HCT116 (cell line): ENCODE data around the gene UQCR11. TPM values are rescaled to one million over a fixed set of nuclear protein-coding genes. Genes with fewer than 3 reads are reported as not detected.
A peak's percentile ranks its signal among the peaks of the same experiment; 100 is the strongest.

ENCODE experiments used
- ATAC-seq: fragments of 200-7000 bp; cut with Tn5 transposase; 2 replicates; pipeline ENCODE4 v1.9.1; 2020; ENCODE audit warnings: mild to moderate bottlenecking, moderate library complexity
- BruUV-seq: library from RNA; stranded (reverse); fragments of 400-500 nt; replicated peaks from 2 replicates; lab custom pipeline; 2021; lab: Mats Ljungman, UMichigan
- CTCF ChIA-PET: fragments of 300-600 bp; sonication (Branson Sonifier 250); formaldehyde crosslinking; loops from one replicate; lab custom pipeline; 2021; ENCODE audit warnings: antibody characterized with exemption; lab: Charles Lee
- POLR2A ChIA-PET: fragments of 300-600, 350-600 bp; sonication (Branson Sonifier 250); formaldehyde crosslinking; loops from one replicate; lab custom pipeline; 2021; ENCODE audit warnings: antibody characterized with exemption; lab: Charles Lee
- RAD21 ChIA-PET, 2 experiments: fragments of 300-600 bp; sonication (Branson Sonifier 250); formaldehyde crosslinking; loops; one replicate each; lab custom pipeline; 2023; ENCODE audit warnings: low total read pairs in 2 of 2; ENCODE audit not compliant: uncharacterized antibody in 2 of 2, unreplicated experiment in 2 of 2, low non-redundant PET in 1 of 2; lab: Charles Lee
- DNase-seq: peaks from one replicate; pipeline ENCODE4 v3.0.0-alpha.2; 2010; ENCODE audit warnings: low read depth, low spot score
- H2AFZ ChIP-seq: fragments of 200-600 bp; shearing (Covaris generic), sonication (generic); 2 replicates; pipeline ENCODE4 v1.6.1; 2017; ENCODE audit warnings: low read depth, mixed run types, mixed read lengths, antibody characterized with exemption, low read length; ENCODE audit not compliant: poor library complexity, severe bottlenecking
- H3K27ac ChIP-seq: 2 replicates; pipeline ENCODE4 v1.5.1; 2012; ENCODE audit warnings: low read depth, low read length
- H3K27me3 ChIP-seq: fragments of 200-600 bp; sonication (generic); 2 replicates; pipeline ENCODE4 v1.6.1; 2016; ENCODE audit warnings: mixed run types, low read length, mixed read lengths; ENCODE audit not compliant: insufficient read depth
- H3K36me3 ChIP-seq, 2 experiments: fragments of 200-500 bp in 1 of 2; fragments of 200-600 bp in 1 of 2; sonication (Bioruptor generic) in 1 of 2; sonication (generic) in 1 of 2; 2 replicates each; pipeline versions ENCODE4 v1.5.1 to v1.6.1; 2014 to 2016; ENCODE audit warnings: low read length in 2 of 2, inconsistent platforms in 1 of 2, mixed read lengths in 1 of 2, mixed run types in 1 of 2; ENCODE audit not compliant: insufficient read depth in 2 of 2, control insufficient read depth in 1 of 2
- H3K4me1 ChIP-seq, 2 experiments: fragments of 200-600 bp in 1 of 2; sonication (generic) in 1 of 2; 2 replicates each; pipeline versions ENCODE4 v1.5.1 to v1.6.1; 2012 to 2017; ENCODE audit warnings: low read length in 2 of 2, inconsistent platforms in 1 of 2, mild to moderate bottlenecking in 1 of 2, mixed read lengths in 1 of 2, mixed run types in 1 of 2, moderate library complexity in 1 of 2; ENCODE audit not compliant: insufficient read depth in 2 of 2, control insufficient read depth in 1 of 2
- H3K4me2 ChIP-seq: fragments of 200-600 bp; sonication (generic); 2 replicates; pipeline ENCODE4 v1.6.1; 2017; ENCODE audit warnings: mixed run types, low read length, mixed read lengths
- H3K4me3 ChIP-seq, 2 experiments: fragments of 200-600 bp in 1 of 2; sonication (generic) in 1 of 2; replicated peaks in 1 of 2; 2 replicates each; pipeline ENCODE4 v1.5.1; 2011 to 2016; ENCODE audit warnings: low read length in 2 of 2, control low read depth in 1 of 2, low read depth in 1 of 2, mild to moderate bottlenecking in 1 of 2, mixed read lengths in 1 of 2, mixed run types in 1 of 2
- H3K79me2 ChIP-seq: fragments of 200-600 bp; sonication (generic); 2 replicates; pipeline ENCODE4 v1.6.1; 2017; ENCODE audit warnings: mild to moderate bottlenecking, mixed run types, low read length, moderate library complexity, mixed read lengths; ENCODE audit not compliant: insufficient read depth
- H3K9ac ChIP-seq: fragments of 200-600 bp; sonication (generic); 2 replicates; pipeline ENCODE4 v1.6.1; 2016; ENCODE audit warnings: low read length, mixed read lengths
- H3K9me2 ChIP-seq: fragments of 200-600 bp; sonication (generic), shearing (Covaris generic); 2 replicates; pipeline ENCODE4 v1.6.1; 2017; ENCODE audit warnings: mixed run types, mild to moderate bottlenecking, moderate library complexity; ENCODE audit not compliant: insufficient read depth
- H3K9me3 ChIP-seq, 2 experiments: fragments of 200-500 bp in 1 of 2; fragments of 200-600 bp in 1 of 2; sonication (Bioruptor generic) in 1 of 2; sonication (generic) in 1 of 2; 2 replicates each; pipeline ENCODE4 v1.6.1; 2014 to 2017; ENCODE audit warnings: low read length in 2 of 2, mixed read lengths in 2 of 2, inconsistent platforms in 1 of 2, low read depth in 1 of 2, mild to moderate bottlenecking in 1 of 2, mixed run types in 1 of 2, moderate library complexity in 1 of 2; ENCODE audit not compliant: control insufficient read depth in 1 of 2, insufficient read depth in 1 of 2
- H4K20me1 ChIP-seq: fragments of 200-600 bp; sonication (generic), shearing (Covaris generic); 2 replicates; pipeline ENCODE4 v1.6.1; 2017; ENCODE audit warnings: mixed run types, mild to moderate bottlenecking, moderate library complexity; ENCODE audit not compliant: insufficient read depth
- ATF3 ChIP-seq: IDR thresholded peaks from 2 replicates; pipeline ENCODE4 v1.6.1; 2012
- CBX3 ChIP-seq: IDR thresholded peaks from 2 replicates; pipeline ENCODE4 v1.6.1; 2012; ENCODE audit warnings: low read depth
- CEBPB ChIP-seq: IDR thresholded peaks from 2 replicates; pipeline ENCODE4 v1.6.1; 2012; ENCODE audit warnings: low read depth
- EGR1 ChIP-seq: IDR thresholded peaks from 2 replicates; pipeline ENCODE4 v1.6.1; 2012; ENCODE audit warnings: low read depth
- EZH2 ChIP-seq: fragments of 200-600 bp; sonication (generic); IDR thresholded peaks from 2 replicates; pipeline ENCODE4 v1.6.1; 2017; ENCODE audit warnings: antibody characterized with exemption, mixed run types
- FOSL1 ChIP-seq: IDR thresholded peaks from 2 replicates; pipeline ENCODE4 v1.6.1; 2012; ENCODE audit warnings: low read depth
- RAD21 ChIP-seq: IDR thresholded peaks from 2 replicates; pipeline ENCODE4 v1.6.1; 2012; ENCODE audit warnings: low read depth, mild to moderate bottlenecking
- SP1 ChIP-seq: IDR thresholded peaks from 2 replicates; pipeline ENCODE4 v1.6.1; 2012; ENCODE audit warnings: low read depth
- SRF ChIP-seq: IDR thresholded peaks from 2 replicates; pipeline ENCODE4 v1.6.1; 2012; ENCODE audit warnings: low read depth
- TCF7L2 ChIP-seq: IDR thresholded peaks from 2 replicates; pipeline ENCODE4 v1.7.0; 2011; ENCODE audit warnings: borderline replicate concordance, inconsistent platforms; ENCODE audit not compliant: insufficient read depth, insufficient read length; ENCODE audit errors: extremely low read depth
- ZFX ChIP-seq: fragments of 450-650 bp; IDR thresholded peaks from 2 replicates; pipeline ENCODE4 v1.6.1; 2017
- ZNF274 ChIP-seq: fragments of 200-500 bp; sonication (Bioruptor generic); IDR thresholded peaks from 2 replicates; pipeline ENCODE4 v1.6.1; 2014; ENCODE audit warnings: mild to moderate bottlenecking, low read depth, low read length, inconsistent platforms
- intact Hi-C: fragments of 100-400 bp; cut with micrococcal nuclease; formaldehyde crosslinking; loops from 2 replicates; pipeline ENCODE4 v1.10.0; 2022
- total RNA-seq: library from RNA; stranded (reverse); gene quantifications from one replicate; pipeline ENCODE4 v1.2.1, GENCODE V29; 2021; ENCODE audit not compliant: unreplicated experiment

UQCR11 gene
- total RNA-seq, 1 experiment from 2014 or later, result 303 TPM

GRCh38 chr19:1651568-1652291, 46.5 kb upstream of the UQCR11 start:
- H3K27ac ChIP-seq, result peak overlapping the region; percentile 82
- DNase-seq (no peak), ATAC-seq (no peak)
- peak overlapping the region; percentile 58 to 83 for H3K4me3 ChIP-seq
- peak overlapping the region; percentile 84 for H3K9ac ChIP-seq
- no peak overlapping the region for H2AFZ ChIP-seq
- H4K20me1 ChIP-seq, result no peaks in the 10 kb centered on the region
- H3K36me3 ChIP-seq, result peaks cover 7 to 19% of the 10 kb centered on the region in 2 experiments; a peak in 3 of 4 replicates
- ChIA-PET POLR2A (interaction anchor here (0.6 to 1.8 kb wide), 2 partner anchors 96 to 100 kb away, joined by 3 to 4 read pairs; no protein-coding TSS in a partner anchor), RAD21 (interaction anchor here in 1 of 2 experiments (0.6 kb wide), 1 partner anchor 346 kb away, joined by 5 read pairs; no protein-coding TSS in a partner anchor), CTCF (no interaction called here)
- H3K9me2 ChIP-seq, result no peaks in the 10 kb centered on the region
- peaks cover 20 to 41% of the 10 kb centered on the region in 2 experiments for H3K4me1 ChIP-seq
- H3K79me2 ChIP-seq, result peaks cover 42% of the 10 kb centered on the region
- H3K27me3 ChIP-seq, result no peaks in the 10 kb centered on the region
- peak overlapping the region; percentile 83 for H3K4me2 ChIP-seq
- no TSS peak for BruUV-seq
- H3K9me3 ChIP-seq, result no peaks in the 10 kb centered on the region
- TF ChIP-seq EZH2 (no peak), ZFX (peak; percentile 48; the same call in 1 of the 2 replicates), ZNF274 (no peak), CBX3 (no peak), FOSL1 (no peak), TCF7L2 (peak; percentile 92), SP1 (no peak), SRF (no peak), CEBPB (no peak), RAD21 (no peak), ATF3 (no peak), EGR1 (no peak)
- TF ChIP-seq, all 23 proteins: peak for 2
- intact Hi-C loops, result no loop called here
